ENCODE measurements around the gene MCTP2.
"Not testable (repeated sequence)": the region's sequence is repeated elsewhere in the genome, so short reads cannot be mapped to it uniquely, and the experiment has no call there.

The MCTP2 gene

GRCh38 chr15:94235646-94236045 is 4.3 kb downstream of the MCTP2 start:
- no peak for DNase-seq

- no peak for DNase-seq
Measured at GRCh38 chr15:94236608-94237007, 5.2 kb downstream of the MCTP2 start.

GRCh38 chr15:94237903-94238302 is 6.5 kb downstream of the MCTP2 start:
- no peak for DNase-seq

- DNase-seq, result no peak
Measured at GRCh38 chr15:94238539-94239118, 7.3 kb downstream of the MCTP2 start.

GRCh38 chr15:94239474-94239873 is 8.1 kb downstream of the MCTP2 start:
- DNase-seq, result no peak

GRCh38 chr15:94240480-94240879 is 9.1 kb downstream of the MCTP2 start:
- DNase-seq, result no peak

GRCh38 chr15:94242257-94242656 is 10.9 kb downstream of the MCTP2 start:
- no peak for DNase-seq

- DNase-seq, result not testable (repeated sequence)
Measured at GRCh38 chr15:94243003-94243402, 11.6 kb downstream of the MCTP2 start.

GRCh38 chr15:94243418-94243817 is 12.1 kb downstream of the MCTP2 start:
- no peak for DNase-seq

GRCh38 chr15:94246016-94246415 is 14.7 kb downstream of the MCTP2 start:
- no peak for DNase-seq

GRCh38 chr15:94247789-94248638 is 16.7 kb downstream of the MCTP2 start:
- DNase-seq, result no peak

- no peak for DNase-seq
Measured at GRCh38 chr15:94250801-94251200, 19.4 kb downstream of the MCTP2 start.

- DNase-seq, result no peak
Measured at GRCh38 chr15:94252223-94252766, 20.9 kb downstream of the MCTP2 start.

- DNase-seq, result no peak
Measured at GRCh38 chr15:94252906-94253491, 21.6 kb downstream of the MCTP2 start.

- DNase-seq, result no peak
Measured at GRCh38 chr15:94253742-94254141, 22.4 kb downstream of the MCTP2 start.

- DNase-seq, result no peak
Measured at GRCh38 chr15:94255540-94255939, 24.2 kb downstream of the MCTP2 start.

GRCh38 chr15:94256511-94256910 is 25.1 kb downstream of the MCTP2 start:
- DNase-seq, result no peak

- DNase-seq, result not testable (repeated sequence)
Measured at GRCh38 chr15:94257776-94258175, 26.4 kb downstream of the MCTP2 start.

GRCh38 chr15:94258246-94258645 is 26.9 kb downstream of the MCTP2 start:
- no peak for DNase-seq

- no peak for DNase-seq
Measured at GRCh38 chr15:94259121-94259751, 27.9 kb downstream of the MCTP2 start.

GRCh38 chr15:94259863-94260262 is 28.5 kb downstream of the MCTP2 start:
- DNase-seq, result no peak

- DNase-seq, result no peak
Measured at GRCh38 chr15:94262201-94262600, 30.8 kb downstream of the MCTP2 start.
